Measurements from ENCODE around the gene DPF1.

DNA sequence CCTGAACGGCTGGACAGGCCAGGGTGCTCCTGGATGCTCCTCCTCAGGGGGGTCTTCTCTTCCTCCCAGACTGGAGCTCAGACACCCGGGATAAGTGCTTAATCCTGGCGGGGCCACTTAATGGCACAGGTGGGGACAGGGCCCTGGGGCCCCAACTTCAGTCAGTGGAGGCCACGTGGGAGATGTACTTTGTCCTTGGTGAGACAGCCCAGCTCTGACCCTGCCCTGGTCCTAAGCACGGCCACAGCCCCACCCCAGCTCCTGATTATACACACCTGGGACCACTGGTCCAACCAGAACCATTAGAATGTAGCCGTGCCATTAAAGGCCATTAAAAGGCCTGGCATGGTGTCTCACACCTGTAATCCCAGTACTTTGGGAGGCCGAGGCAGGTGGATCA is 24.4 kb upstream of the DPF1 start:
- no peak for TF ChIP-seq CTCF (IDR thresholded peaks at IDR 0.05; ENCODE audit: poor library complexity)
- TF ChIP-seq EZH2 (IDR thresholded peaks at IDR 0.05; ENCODE audit: borderline replicate concordance): no peak
- no peak for TF ChIP-seq EZH2phosphoT487 (IDR thresholded peaks at IDR 0.05; ENCODE audit: low read depth, severe bottlenecking, unreplicated experiment)
